Endothelial cell (in vitro differentiated cells): ENCODE results near the gene TAAR1. TPM values are rescaled to one million over a fixed set of nuclear protein-coding genes. Genes with fewer than 3 reads are reported as not detected.

Experiments
- DNase-seq: peaks from one replicate; pipeline ENCODE4 v3.0.0; 2021; ENCODE audit warnings: low spot score
- H3K27ac Mint-ChIP-seq: one replicate; pipeline ENCODE4 v1.8.0; 2021; ENCODE audit warnings: mixed read lengths, inconsistent platforms; ENCODE audit not compliant: unreplicated experiment
- H3K27me3 Mint-ChIP-seq: one replicate; pipeline ENCODE4 v1.8.0; 2021; ENCODE audit warnings: mild to moderate bottlenecking, moderate library complexity, mixed read lengths, inconsistent platforms; ENCODE audit not compliant: unreplicated experiment
- H3K36me3 Mint-ChIP-seq: one replicate; pipeline ENCODE4 v1.8.0; 2021; ENCODE audit warnings: mild to moderate bottlenecking, low read depth, mixed read lengths, inconsistent platforms; ENCODE audit not compliant: unreplicated experiment
- H3K4me1 Mint-ChIP-seq: one replicate; pipeline ENCODE4 v1.8.0; 2021; ENCODE audit warnings: mild to moderate bottlenecking, mixed read lengths, inconsistent platforms; ENCODE audit not compliant: unreplicated experiment
- H3K4me3 Mint-ChIP-seq: one replicate; pipeline ENCODE4 v1.8.0; 2021; ENCODE audit warnings: mild to moderate bottlenecking, mixed read lengths, inconsistent platforms; ENCODE audit not compliant: unreplicated experiment
- H3K9me3 Mint-ChIP-seq: one replicate; pipeline ENCODE4 v1.8.0; 2021; ENCODE audit warnings: mixed read lengths, inconsistent platforms; ENCODE audit not compliant: unreplicated experiment
- CTCF ChIP-seq: fragments of 200-600 bp; sonication (generic); IDR thresholded peaks from one replicate; pipeline ENCODE4 v1.5.0; 2021; ENCODE audit warnings: antibody characterized with exemption; ENCODE audit not compliant: unreplicated experiment
- total RNA-seq: library from RNA; stranded (reverse); fragmentation: NEBNext Ultra II Directional; extraction: Animal tissue kit (Norgen Biotek cat#: 25700); gene quantifications from one replicate; pipeline ENCODE4 v1.2.1, GENCODE V29; 2021; ENCODE audit not compliant: unreplicated experiment

The TAAR1 gene
- total RNA-seq, 1 donor from 2014 or later: not detected

GRCh38 chr6:132675002-132675401 is 16.0 kb upstream of the TAAR1 start:
- H3K4me3 Mint-ChIP-seq: no peak overlapping the region
- no peak overlapping the region for H3K27ac Mint-ChIP-seq
- peaks cover under 1% of the 10 kb centered on the region for H3K4me1 Mint-ChIP-seq
- no peaks in the 10 kb centered on the region for H3K36me3 Mint-ChIP-seq
- peaks cover 1% of the 10 kb centered on the region for H3K27me3 Mint-ChIP-seq
- no peaks in the 10 kb centered on the region for H3K9me3 Mint-ChIP-seq
- DNase-seq: no peak
- no peak for TF ChIP-seq CTCF

GRCh38 chr6:132673376-132674094 is 14.6 kb upstream of the TAAR1 start:
- Mint-ChIP-seq H3K36me3 (no peaks in the 10 kb centered on the region), H3K27me3 (peaks cover 1% of the 10 kb centered on the region), H3K9me3 (no peaks in the 10 kb centered on the region), H3K4me1 (peaks cover 4% of the 10 kb centered on the region), H3K4me3 (no peak overlapping the region), H3K27ac (no peak overlapping the region)
- no peak for TF ChIP-seq CTCF
- no peak for DNase-seq

DNA sequence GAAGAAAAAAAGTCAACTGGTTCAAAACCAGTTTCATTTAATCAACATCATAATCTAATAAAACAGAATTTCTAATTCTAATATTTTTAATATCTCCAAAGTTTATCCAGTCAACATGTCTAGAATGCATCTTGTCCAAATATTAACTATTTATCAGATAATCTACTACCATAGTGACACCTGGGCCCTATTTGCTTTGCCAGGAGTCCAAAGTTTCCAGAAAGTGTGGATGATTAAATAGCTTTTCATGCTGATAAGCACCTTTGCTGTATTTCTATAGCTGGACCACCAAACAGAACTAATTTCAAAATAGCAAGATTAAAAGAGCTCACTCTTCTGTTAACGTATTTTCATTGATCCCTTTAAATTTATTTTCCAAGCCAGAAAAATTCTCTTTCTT is 12.3 kb upstream of the TAAR1 start:
- no peak overlapping the region for H3K4me3 Mint-ChIP-seq
- no peak overlapping the region for H3K27ac Mint-ChIP-seq
- H3K36me3 Mint-ChIP-seq: no peaks in the 10 kb centered on the region
- H3K27me3 Mint-ChIP-seq: no peaks in the 10 kb centered on the region
- peaks cover 4% of the 10 kb centered on the region for H3K4me1 Mint-ChIP-seq
- TF ChIP-seq CTCF: no peak
- no peak for DNase-seq
- no peaks in the 10 kb centered on the region for H3K9me3 Mint-ChIP-seq

GRCh38 chr6:132669690-132670291 is 10.8 kb upstream of the TAAR1 start:
- Mint-ChIP-seq H3K4me3 (no peak overlapping the region), H3K27me3 (no peaks in the 10 kb centered on the region), H3K9me3 (no peaks in the 10 kb centered on the region), H3K27ac (no peak overlapping the region), H3K4me1 (peaks cover 4% of the 10 kb centered on the region), H3K36me3 (no peaks in the 10 kb centered on the region)
- no peak for DNase-seq
- TF ChIP-seq CTCF: peak; percentile 69

- no peaks in the 10 kb centered on the region for H3K27me3 Mint-ChIP-seq
- no peak for DNase-seq
- peaks cover 4% of the 10 kb centered on the region for H3K4me1 Mint-ChIP-seq
- TF ChIP-seq CTCF: no peak
- H3K4me3 Mint-ChIP-seq: no peak overlapping the region
- H3K9me3 Mint-ChIP-seq: no peaks in the 10 kb centered on the region
- H3K36me3 Mint-ChIP-seq: no peaks in the 10 kb centered on the region
- no peak overlapping the region for H3K27ac Mint-ChIP-seq
Measured at GRCh38 chr6:132666118-132666517, 7.1 kb upstream of the TAAR1 start.
